Vagina (tissue), 2 donors: Measurements from ENCODE around the gene ADGRF5.

ENCODE experiments used
- CTCF ChIP-seq, 3 experiments: fragments of 450-650 bp in 2 of 3; fragments of 200-600 bp in 1 of 3; sonication (generic) in 1 of 3; IDR thresholded peaks; one replicate each; pipeline ENCODE4 v1.5.1; 2017 to 2019; ENCODE audit warnings: antibody characterized with exemption in 3 of 3, mild to moderate bottlenecking in 2 of 3, moderate library complexity in 2 of 3
- POLR2A ChIP-seq, 2 donors: fragments of 450-650 bp; IDR thresholded peaks; one replicate each; pipeline ENCODE4 v1.6.1; 2017; ENCODE audit warnings: antibody characterized with exemption in 2 of 2, mild to moderate bottlenecking in 2 of 2, moderate library complexity in 2 of 2
- POLR2AphosphoS5 ChIP-seq, 2 donors: sonication (generic); formaldehyde crosslinking; IDR thresholded peaks; one replicate each; pipeline ENCODE4 v1.9.0; 2017; ENCODE audit warnings: antibody characterized with exemption in 2 of 2, mild to moderate bottlenecking in 2 of 2, low read depth in 1 of 2; ENCODE audit not compliant: insufficient read depth in 1 of 2

DNA sequence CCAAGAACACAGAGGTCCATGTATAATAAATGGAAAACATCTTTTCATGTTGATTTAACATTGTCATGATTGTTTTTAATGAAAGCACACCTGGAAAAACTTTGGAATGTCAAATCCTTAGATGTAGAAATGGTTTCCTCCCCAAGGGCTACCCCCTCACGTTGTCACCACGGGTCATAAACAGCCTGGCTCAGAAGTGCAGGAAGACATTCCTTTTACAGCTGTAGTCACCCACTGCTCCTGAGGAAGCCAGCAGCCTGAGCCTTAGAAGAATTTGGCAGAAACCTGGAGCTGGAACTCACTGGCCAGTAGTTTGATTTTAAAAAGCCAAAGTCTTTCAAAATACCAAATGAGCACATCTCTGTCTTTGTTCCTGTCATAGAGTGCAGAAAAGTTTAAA lies 23.7 kb downstream of the ADGRF5 start:
- no peak for TF ChIP-seq POLR2AphosphoS5 (IDR thresholded peaks at IDR 0.05; ENCODE audit: insufficient read depth in 1 of 2, low read depth in 1 of 2)
- TF ChIP-seq CTCF (IDR thresholded peaks at IDR 0.05) = no peak
- no peak for TF ChIP-seq POLR2A (IDR thresholded peaks at IDR 0.05)
